Heart right ventricle (tissue), 16 donors: Measurements from ENCODE around the gene C12orf54. TPM values are rescaled to one million over a fixed set of nuclear protein-coding genes. Genes with fewer than 3 reads are reported as not detected.
"Not testable (repeated sequence)": the region's sequence is repeated elsewhere in the genome, so short reads cannot be mapped to it uniquely, and the experiment has no call there.

Source experiments
- ATAC-seq, 8 donors: fragments of 200-7000 bp; cut with Tn5 transposase; one replicate each; pipeline ENCODE4 v1.9.1; 2020; ENCODE audit warnings: mild to moderate bottlenecking in 8 of 8, moderate library complexity in 8 of 8, moderate number of reproducible peaks in 1 of 8
- DNase-seq, 2 donors: peaks; one replicate each; pipeline ENCODE4 v3.0.0-alpha.2; 2020
- H3K27ac ChIP-seq, 10 donors: fragments of 200-600 bp; sonication (generic) in 2 of 10; one replicate each; pipeline versions ENCODE4 v1.5.0 to v1.8.0; 2020 to 2022; ENCODE audit warnings: mild to moderate bottlenecking in 3 of 10
- H3K27me3 ChIP-seq, 7 donors: fragments of 200-600 bp; one replicate each; pipeline ENCODE4 v1.8.0; 2021 to 2022; ENCODE audit warnings: mild to moderate bottlenecking in 2 of 7
- H3K36me3 ChIP-seq, 9 donors: fragments of 200-600 bp; sonication (generic) in 1 of 9; one replicate each; pipeline versions ENCODE4 v1.5.0 to v1.8.0; 2020 to 2022; ENCODE audit warnings: mild to moderate bottlenecking in 2 of 9
- H3K4me1 ChIP-seq, 9 donors: fragments of 200-600 bp; sonication (generic) in 1 of 9; one replicate each; pipeline versions ENCODE4 v1.5.0 to v1.8.0; 2020 to 2022; ENCODE audit warnings: mild to moderate bottlenecking in 4 of 9
- H3K4me3 ChIP-seq, 10 donors: fragments of 200-600 bp; sonication (generic) in 2 of 10; one replicate each; pipeline versions ENCODE4 v1.5.0 to v1.8.0; 2020 to 2022; ENCODE audit warnings: mild to moderate bottlenecking in 7 of 10, moderate library complexity in 2 of 10
- H3K9me3 ChIP-seq, 11 donors: fragments of 200-600 bp in 10 of 11; sonication (generic) in 2 of 11; one replicate each; pipeline versions ENCODE4 v1.5.0 to v1.8.0; 2013 to 2022; ENCODE audit warnings: mild to moderate bottlenecking in 2 of 11, control low read depth in 1 of 11, moderate library complexity in 1 of 11
- CTCF ChIP-seq, 9 donors: fragments of 200-600 bp; sonication (generic) in 2 of 9; IDR thresholded peaks; one replicate each; pipeline versions ENCODE4 v1.5.0 to v1.8.0; 2021 to 2022; ENCODE audit warnings: antibody characterized with exemption in 9 of 9, mild to moderate bottlenecking in 5 of 9, moderate library complexity in 1 of 9
- WGBS, 2 donors: extraction: QIAGEN DNeasy Blood & Tissue Kit; methylation state at CpG; one replicate each; pipeline ENCODE4 v1.1.7; 2013; ENCODE audit warnings: inconsistent platforms in 1 of 2; 5-methylcytosine and 5-hydroxymethylcytosine counted together
- intact Hi-C, 10 donors: fragments of 100-400 bp; cut with DNase I; formaldehyde crosslinking; loops; one replicate each; pipeline versions ENCODE4 v1.11.1 to v1.14.2; 2022
- long read RNA-seq, 3 donors: library from polyadenylated mRNA; unstranded; transcript quantifications; one replicate each; pipeline ENCODE4 v2.0.0, GENCODE V29; 2020 to 2021
- polyA plus RNA-seq, 2 donors: library from polyadenylated mRNA; stranded (reverse); fragments of 200-250 nt; gene quantifications; one replicate each; pipeline ENCODE4 v1.2.3, GENCODE V29; 2013
- total RNA-seq, 10 donors: library from RNA; stranded (reverse); fragmentation: NEBNext Ultra II Directional in 3 of 10; extraction: Animal tissue kit (Norgen Biotek cat#: 25700) in 3 of 10; gene quantifications; one replicate each; pipeline versions ENCODE4 v1.2.1 to v1.2.4, GENCODE V29; 2021 to 2023
- donor health status: Arrhythmogenic right ventricular cardiomyopathy.
- donor health status: ischemic (EF 13 %, LVEDD 7.1; RV severe dilation, severe dysfunction).
- donor health status: healthy with polysubstance abuse.
- donor health status: DM: no; HTN: yes; CAD: no.
- donor health status: DM: no; HTN: no; CAD: no.
- donor health status: ischemic (EF 25% LVEDD 6.9; RV normal size, moderate dysfunction).
- donor health status: ischemic (EF 25% LVEDD 5.7; RV mildly dilated, moderate dysfunction).
- donor health status: healthy.
- donor health status: DM: yes; HTN: yes; CAD: no.
- donor health status: Ischemic cardiomyopathy.
- donor health status: ischemic (EF 35%, LVEDD 5.7; RV mildly dilated, moderate dysfunction).
- donor health status: nonischemic (EF 11% LVEDD 7.7; RV severe dilation, severe dysfunction).
- donor health status: DM: yes; HTN: yes; CAD: no.
- donor health status: PGD.
- donor health status: ischemic (EF 29% LVEDD 5.4; RV normal size, mild dysfunction).
- donor health status: nonischemic (EF 23%, LVEDD 6.1; RV moderate dilation, normal function).

The C12orf54 gene
- total RNA-seq (not detected), polyA plus RNA-seq (not detected)
- long read RNA-seq, donor 1, result 0 reads
- long read RNA-seq, donor 2, result 0 reads
- long read RNA-seq, donor 3, result 0 reads

DNA sequence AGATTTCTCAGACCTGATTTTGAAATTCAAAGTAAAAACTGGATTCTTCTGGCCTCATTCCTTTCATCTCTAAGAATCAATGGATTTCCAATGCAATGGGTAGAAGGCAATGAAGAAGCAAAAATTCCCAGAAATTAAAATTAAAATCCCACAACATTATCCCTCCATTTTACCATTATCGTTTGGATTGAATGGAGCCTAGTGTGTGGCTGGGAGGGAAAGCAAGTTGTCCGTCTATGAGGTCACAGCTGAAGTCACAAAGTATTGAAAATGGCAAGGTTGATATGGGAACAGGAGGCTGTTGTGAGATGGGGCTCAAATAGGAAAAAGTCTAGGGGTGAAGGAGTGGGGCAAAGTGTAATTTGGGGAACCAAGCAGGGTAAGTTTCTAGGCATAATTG lies at the start of gene C12orf54:
Gene C12orf54 (plus strand): TSS at position 301 of the 400 bp plus-strand sequence. CDS start 799 bp downstream, outside the sequence.
- Histone ChIP-seq H3K9me3 (peaks cover 0 to 8% (median 0%) of the 10 kb centered on the region in 11 donors), H3K4me1 (no peaks in the 10 kb centered on the region), H3K4me3 (no peak within 1 kb of the TSS), H3K27ac (no peak within 1 kb of the TSS), H3K27me3 (peaks cover 0 to 4% (median 0%) of the 10 kb centered on the region in 7 donors), H3K36me3 (no peaks in the 10 kb centered on the region)
- ATAC-seq (no peak), DNase-seq (no peak)
- TF ChIP-seq CTCF (IDR thresholded peaks at IDR 0.05), result no peak
- intact Hi-C loops, result no loop called here
- WGBS, 2 donors, result 91 to 95% methylated on average over 2 of the region's 2 CpGs

DNA sequence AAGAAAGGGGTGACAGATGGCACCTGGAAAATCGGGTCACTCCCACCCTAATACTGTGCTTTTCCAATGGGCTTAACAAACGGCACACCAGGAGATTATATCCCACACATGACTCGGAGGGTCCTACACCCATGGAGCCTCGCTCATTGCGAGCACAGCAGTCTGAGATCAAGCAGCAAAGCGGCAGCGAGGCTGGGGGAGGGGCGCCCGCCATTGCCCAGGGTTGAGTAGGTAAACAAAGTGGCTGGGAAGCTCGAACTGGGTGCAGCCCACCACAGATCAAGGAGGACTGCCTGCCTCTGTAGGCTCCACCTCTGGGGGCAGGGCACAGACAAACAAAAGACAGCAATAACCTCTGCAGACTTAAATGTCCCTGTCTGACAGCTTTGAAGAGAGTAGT lies 48.3 kb upstream of the C12orf54 start:
- H3K9me3 ChIP-seq, result peaks cover 0 to 19% (median 0%) of the 10 kb centered on the region in 11 donors
- ATAC-seq, H3K36me3 ChIP-seq, H3K4me1 ChIP-seq, DNase-seq, intact Hi-C loops, H3K4me3 ChIP-seq, H3K27me3 ChIP-seq, H3K27ac ChIP-seq: not testable (repeated sequence)
- 87% methylated on average over 10 of the region's 10 CpGs for WGBS, 2 donors

- Histone ChIP-seq H3K27me3 (no peaks in the 10 kb centered on the region), H3K9me3 (peaks cover 0 to 4% (median 0%) of the 10 kb centered on the region in 11 donors), H3K4me1 (peaks cover 0 to 8% (median 5%) of the 10 kb centered on the region in 9 donors), H3K4me3 (no peak overlapping the region), H3K27ac (no peak overlapping the region), H3K36me3 (no peaks in the 10 kb centered on the region)
- DNase-seq, result no peak
- intact Hi-C loops, result no loop called here
- no peak for TF ChIP-seq CTCF (IDR thresholded peaks at IDR 0.05)
- WGBS, 2 donors, result 71 to 74% methylated on average over 7 of the region's 7 CpGs
- no peak for ATAC-seq
Observed at GRCh38 chr12:48441069-48441468, 41.2 kb upstream of the C12orf54 start.

GRCh38 chr12:48442179-48442847 lies 40.0 kb upstream of the C12orf54 start:
- no peak for TF ChIP-seq CTCF (IDR thresholded peaks at IDR 0.05)
- intact Hi-C loops, result no loop called here
- DNase-seq, result no peak
- Histone ChIP-seq H3K27ac (no peak overlapping the region), H3K4me1 (peaks cover 3 to 17% (median 11%) of the 10 kb centered on the region in 9 donors), H3K4me3 (no peak overlapping the region), H3K9me3 (peaks cover 0 to under 1% (median 0%) of the 10 kb centered on the region in 11 donors), H3K27me3 (no peaks in the 10 kb centered on the region), H3K36me3 (no peaks in the 10 kb centered on the region)
- WGBS, 2 donors, result 90 to 93% methylated on average over 3 of the region's 3 CpGs
- ATAC-seq, result no peak

DNA sequence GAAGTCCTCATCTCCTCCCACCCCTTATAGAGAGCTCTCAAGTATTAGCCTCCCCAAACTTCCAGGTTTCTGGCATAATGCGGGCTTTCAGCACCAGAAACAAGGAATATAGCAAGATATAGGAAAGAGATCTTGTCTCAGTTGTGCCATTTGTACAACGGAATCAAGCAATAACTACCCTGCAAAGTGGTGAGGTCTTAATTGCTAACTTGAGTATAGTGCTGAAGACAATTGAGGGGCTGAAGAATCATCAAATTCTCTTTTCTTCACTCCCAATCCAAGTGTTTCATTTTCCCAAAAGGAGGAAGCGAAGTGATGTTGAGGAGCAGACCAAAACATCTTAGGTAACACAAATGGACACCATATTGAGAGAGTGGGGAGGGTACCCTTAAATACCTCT lies 36.8 kb upstream of the C12orf54 start:
- intact Hi-C loops, result no loop called here

More for the DNA sequence above, 36.8 kb upstream of the C12orf54 start:
- H3K9me3 ChIP-seq, result peaks cover 0 to 12% (median 0%) of the 10 kb centered on the region in 11 donors
- WGBS, 2 donors, result 82 to 97% methylated on average over 3 of the region's 3 CpGs
- no peak for TF ChIP-seq CTCF (IDR thresholded peaks at IDR 0.05)
- H3K4me3 ChIP-seq, result no peak overlapping the region
- H3K27me3 ChIP-seq, result no peaks in the 10 kb centered on the region
- H3K27ac ChIP-seq, result no peak overlapping the region
- ATAC-seq (no peak), DNase-seq (no peak)
- peaks cover 3 to 17% (median 11%) of the 10 kb centered on the region in 9 donors for H3K4me1 ChIP-seq
- H3K36me3 ChIP-seq, result no peaks in the 10 kb centered on the region
